OCI-LY3 (cell line): ENCODE results near the gene NUPR1.

Experiments
- EZH2phosphoT487 ChIP-seq: fragments of 200-600 bp; shearing (Covaris generic); IDR thresholded peaks from 2 replicates; pipeline ENCODE4 v1.6.1; 2018; ENCODE audit warnings: antibody characterized with exemption, mixed run types, low read depth
- TF ChIP-seq, protein P1 (sequence below): fragments of 200-600, 300-600 bp; sonication (generic); IDR thresholded peaks from 2 replicates; pipeline ENCODE4 v1.5.1; 2014; ENCODE audit warnings: antibody characterized with exemption, low read length, low read depth

DNA sequence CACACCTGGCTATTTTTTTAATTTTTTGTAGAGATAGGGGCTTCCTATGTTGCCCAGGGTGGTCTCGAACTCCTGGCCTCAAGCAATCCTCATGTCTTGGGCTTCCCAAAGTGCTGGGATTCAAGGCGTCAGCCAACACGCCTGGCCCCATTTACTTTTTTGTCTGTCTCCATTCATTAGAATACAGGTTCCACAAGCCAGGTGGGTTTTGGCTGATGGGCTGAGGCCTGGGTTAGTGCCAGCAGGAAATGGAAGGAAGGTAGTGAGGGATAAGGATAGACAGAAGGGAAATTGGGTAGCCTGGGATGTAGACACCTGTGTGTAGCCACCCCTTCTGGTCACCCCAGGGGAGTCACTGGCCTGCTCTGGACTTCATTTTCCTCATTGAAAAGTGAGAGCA is 27.7 kb downstream of the NUPR1 start:
- TF ChIP-seq, protein P1, sequence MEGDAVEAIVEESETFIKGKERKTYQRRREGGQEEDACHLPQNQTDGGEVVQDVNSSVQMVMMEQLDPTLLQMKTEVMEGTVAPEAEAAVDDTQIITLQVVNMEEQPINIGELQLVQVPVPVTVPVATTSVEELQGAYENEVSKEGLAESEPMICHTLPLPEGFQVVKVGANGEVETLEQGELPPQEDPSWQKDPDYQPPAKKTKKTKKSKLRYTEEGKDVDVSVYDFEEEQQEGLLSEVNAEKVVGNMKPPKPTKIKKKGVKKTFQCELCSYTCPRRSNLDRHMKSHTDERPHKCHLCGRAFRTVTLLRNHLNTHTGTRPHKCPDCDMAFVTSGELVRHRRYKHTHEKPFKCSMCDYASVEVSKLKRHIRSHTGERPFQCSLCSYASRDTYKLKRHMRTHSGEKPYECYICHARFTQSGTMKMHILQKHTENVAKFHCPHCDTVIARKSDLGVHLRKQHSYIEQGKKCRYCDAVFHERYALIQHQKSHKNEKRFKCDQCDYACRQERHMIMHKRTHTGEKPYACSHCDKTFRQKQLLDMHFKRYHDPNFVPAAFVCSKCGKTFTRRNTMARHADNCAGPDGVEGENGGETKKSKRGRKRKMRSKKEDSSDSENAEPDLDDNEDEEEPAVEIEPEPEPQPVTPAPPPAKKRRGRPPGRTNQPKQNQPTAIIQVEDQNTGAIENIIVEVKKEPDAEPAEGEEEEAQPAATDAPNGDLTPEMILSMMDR, result no peak
- TF ChIP-seq EZH2phosphoT487, result no peak
